Left ventricle myocardium inferior (tissue), 1 donor: ENCODE measurements around the gene DOC2A. TPM values are rescaled to one million over a fixed set of nuclear protein-coding genes. Genes with fewer than 3 reads are reported as not detected.

Source experiments
- DNase-seq: peaks from one replicate; pipeline ENCODE4 v3.0.0-alpha.2; 2020
- H3K27ac ChIP-seq: fragments of 200-600 bp; replicated peaks from 2 replicates; pipeline ENCODE4 v1.8.0; 2021
- H3K27me3 ChIP-seq: fragments of 200-600 bp; 2 replicates; pipeline ENCODE4 v1.8.0; 2021; ENCODE audit warnings: low read depth
- H3K36me3 ChIP-seq: fragments of 200-600 bp; 2 replicates; pipeline ENCODE4 v1.8.0; 2021
- H3K4me1 ChIP-seq: fragments of 200-600 bp; 2 replicates; pipeline ENCODE4 v1.8.0; 2021
- H3K4me3 ChIP-seq: fragments of 200-600 bp; 2 replicates; pipeline ENCODE4 v1.8.0; 2021; ENCODE audit warnings: mild to moderate bottlenecking, moderate library complexity
- H3K9me3 ChIP-seq: fragments of 200-600 bp; replicated peaks from 2 replicates; pipeline ENCODE4 v1.8.0; 2021
- CTCF ChIP-seq: fragments of 200-600 bp; IDR thresholded peaks from 2 replicates; pipeline ENCODE4 v1.8.0; 2021; ENCODE audit warnings: antibody characterized with exemption, mild to moderate bottlenecking, borderline replicate concordance
- intact Hi-C: fragments of 100-400 bp; cut with micrococcal nuclease; formaldehyde crosslinking; loops from one replicate; pipeline ENCODE4 v1.11.0; 2022
- total RNA-seq: library from RNA; stranded (reverse); fragmentation: NEBNext Ultra II Directional; extraction: Animal tissue kit (Norgen Biotek cat#: 25700); gene quantifications from one replicate; pipeline ENCODE4 v1.2.1, GENCODE V29; 2021
- donor health status: DM: no; HTN: yes; CAD: no; lungs with severe emphysema.

DOC2A gene
- total RNA-seq, 1 donor from 2014 or later, result 0.66 TPM

GRCh38 chr16:29959293-29959692 lies 51.5 kb downstream of the DOC2A start:
- intact Hi-C loops, result no loop called here
- Histone ChIP-seq H3K4me1 (peaks cover 27% of the 10 kb centered on the region), H3K27me3 (no peaks in the 10 kb centered on the region), H3K4me3 (no peak overlapping the region), H3K9me3 (no peaks in the 10 kb centered on the region), H3K36me3 (no peaks in the 10 kb centered on the region), H3K27ac (no peak overlapping the region)
- TF ChIP-seq CTCF, result no peak
- no peak for DNase-seq

GRCh38 chr16:29958756-29959155 lies 52.1 kb downstream of the DOC2A start:
- no peak overlapping the region for H3K27ac ChIP-seq
- no peaks in the 10 kb centered on the region for H3K9me3 ChIP-seq
- H3K4me1 ChIP-seq, result peaks cover 24% of the 10 kb centered on the region
- H3K36me3 ChIP-seq, result no peaks in the 10 kb centered on the region
- no peak for TF ChIP-seq CTCF
- DNase-seq, result no peak
- no peaks in the 10 kb centered on the region for H3K27me3 ChIP-seq
- H3K4me3 ChIP-seq, result no peak overlapping the region
- intact Hi-C loops, result no loop called here

Other genes with a start within 250 kb of the DOC2A start
- gene ZG16, start 232.8 kb downstream of the DOC2A start, total RNA-seq, result not detected
- gene KIF22, start 220.3 kb downstream of the DOC2A start, total RNA-seq, result 46.9 TPM
- 77.6 TPM for gene MAZ, start 204.5 kb downstream of the DOC2A start, total RNA-seq
- 2.1 TPM for gene PRRT2, start 198.8 kb downstream of the DOC2A start, total RNA-seq
- gene PAGR1, start 194.9 kb downstream of the DOC2A start, total RNA-seq, result 12.9 TPM
- 38.6 TPM for gene MVP, start 190.6 kb downstream of the DOC2A start, total RNA-seq
- 68.6 TPM for gene CDIPT, start 147.8 kb downstream of the DOC2A start, total RNA-seq
- gene SEZ6L2, start 111.5 kb downstream of the DOC2A start, total RNA-seq, result 0.38 TPM
- not detected for gene ASPHD1, start 110.5 kb downstream of the DOC2A start, total RNA-seq
- gene KCTD13, start 84.8 kb downstream of the DOC2A start, total RNA-seq, result 9.2 TPM
- 63.2 TPM for gene TMEM219, start 48.9 kb downstream of the DOC2A start, total RNA-seq
- 34.3 TPM for gene TAOK2, start 37.2 kb downstream of the DOC2A start, total RNA-seq
- gene HIRIP3, start 15.4 kb downstream of the DOC2A start, total RNA-seq, result 18.8 TPM
- gene INO80E, start 14.8 kb downstream of the DOC2A start, total RNA-seq, result 29.0 TPM
- not detected for gene C16orf92, start 12.2 kb upstream of the DOC2A start, total RNA-seq
- gene TLCD3B, start 20.2 kb upstream of the DOC2A start, total RNA-seq, result not detected
- 3,337 TPM for gene ALDOA, start 54.7 kb upstream of the DOC2A start, total RNA-seq
- gene PPP4C, start 65.0 kb upstream of the DOC2A start, total RNA-seq, result 32.2 TPM
- gene TBX6, start 80.9 kb upstream of the DOC2A start, total RNA-seq, result 1.0 TPM
- 54.4 TPM for gene YPEL3, start 85.2 kb upstream of the DOC2A start, total RNA-seq
- 2.3 TPM for gene GDPD3, start 102.5 kb upstream of the DOC2A start, total RNA-seq
- 47.6 TPM for gene MAPK3, start 112.2 kb upstream of the DOC2A start, total RNA-seq
- 7.7 TPM for gene CORO1A, start 172.6 kb upstream of the DOC2A start, total RNA-seq
- 54.6 TPM for gene BOLA2B, start 182.6 kb upstream of the DOC2A start, total RNA-seq
- 7.5 TPM for gene SLX1A, start 182.8 kb upstream of the DOC2A start, total RNA-seq
- 9.9 TPM for gene SULT1A3, start 188.2 kb upstream of the DOC2A start, total RNA-seq
- 2.0 TPM for gene NPIPB13, start 237.5 kb upstream of the DOC2A start, total RNA-seq